ENCODE data around the gene VPS13D.

VPS13D gene

DNA sequence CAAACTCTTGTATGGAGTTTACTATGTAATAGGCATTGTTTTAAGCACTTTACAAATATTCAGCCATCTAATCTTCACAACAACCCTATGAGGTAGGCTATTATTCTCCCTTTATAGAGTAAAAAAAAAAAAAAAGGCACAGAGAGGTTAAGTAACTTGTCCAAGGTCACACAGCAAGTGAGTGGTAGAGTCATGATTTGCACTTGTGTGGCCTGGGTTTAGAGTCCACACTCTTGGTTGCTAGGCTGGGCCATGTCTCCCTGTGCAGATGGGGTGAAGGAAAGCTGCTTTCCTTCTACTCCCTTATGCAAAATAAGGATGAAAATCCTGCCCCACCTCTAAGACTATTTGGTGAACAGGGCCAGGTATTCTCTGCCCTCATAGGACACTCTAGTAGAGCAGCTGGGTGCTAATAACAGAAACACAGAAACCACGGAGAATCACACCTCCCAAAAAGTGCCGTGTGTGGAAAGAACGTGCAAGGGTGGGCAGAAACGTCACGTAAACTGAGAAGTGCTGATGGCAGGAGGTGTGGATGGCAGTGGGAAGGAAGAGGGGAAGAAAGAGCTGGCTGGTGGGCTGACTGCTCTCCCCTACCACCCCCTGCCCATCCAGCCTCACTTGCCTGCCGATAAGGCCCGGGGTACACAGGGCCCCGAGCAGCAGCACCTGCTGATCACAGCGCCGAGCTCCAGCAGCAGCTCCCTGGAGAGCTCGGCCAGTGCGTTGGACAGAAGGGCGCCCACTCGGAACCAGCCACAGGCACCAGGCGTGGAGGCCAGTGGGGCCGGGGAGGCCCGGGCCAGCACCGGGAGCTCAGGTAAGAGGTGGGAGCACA lies 28.3 kb upstream of the VPS13D start:
- Histone ChIP-seq H2AFZ (ENCODE audit: low read depth, low read length) (no peak overlapping the region), H3K4me1 (ENCODE audit: insufficient read depth, low read length) (no peaks in the 10 kb centered on the region), H3K79me2 (ENCODE audit: insufficient read depth, low read length) (no peaks in the 10 kb centered on the region), H3K27me3 (ENCODE audit: insufficient read depth, low read length, poor library complexity) (no peaks in the 10 kb centered on the region), H3K36me3 (ENCODE audit: insufficient read depth, low read length) (no peaks in the 10 kb centered on the region), H3K9me3 (ENCODE audit: insufficient read depth, low read length, severe bottlenecking) (no peaks in the 10 kb centered on the region), H3K4me2 (ENCODE audit: insufficient read depth, low read length) (no peak overlapping the region), H3K27ac (ENCODE audit: low read length) (no peak overlapping the region), H3K4me3 (ENCODE audit: low read depth in 1 of 2, low read length in 2 of 2) (no peak overlapping the region), H4K20me1 (ENCODE audit: insufficient read depth, low read length) (no peaks in the 10 kb centered on the region), H3K9ac (ENCODE audit: low read depth, low read length) (no peak overlapping the region)
- no peak for ATAC-seq (ENCODE audit: insufficient read depth, low read depth)
- TF ChIP-seq, protein P1, sequence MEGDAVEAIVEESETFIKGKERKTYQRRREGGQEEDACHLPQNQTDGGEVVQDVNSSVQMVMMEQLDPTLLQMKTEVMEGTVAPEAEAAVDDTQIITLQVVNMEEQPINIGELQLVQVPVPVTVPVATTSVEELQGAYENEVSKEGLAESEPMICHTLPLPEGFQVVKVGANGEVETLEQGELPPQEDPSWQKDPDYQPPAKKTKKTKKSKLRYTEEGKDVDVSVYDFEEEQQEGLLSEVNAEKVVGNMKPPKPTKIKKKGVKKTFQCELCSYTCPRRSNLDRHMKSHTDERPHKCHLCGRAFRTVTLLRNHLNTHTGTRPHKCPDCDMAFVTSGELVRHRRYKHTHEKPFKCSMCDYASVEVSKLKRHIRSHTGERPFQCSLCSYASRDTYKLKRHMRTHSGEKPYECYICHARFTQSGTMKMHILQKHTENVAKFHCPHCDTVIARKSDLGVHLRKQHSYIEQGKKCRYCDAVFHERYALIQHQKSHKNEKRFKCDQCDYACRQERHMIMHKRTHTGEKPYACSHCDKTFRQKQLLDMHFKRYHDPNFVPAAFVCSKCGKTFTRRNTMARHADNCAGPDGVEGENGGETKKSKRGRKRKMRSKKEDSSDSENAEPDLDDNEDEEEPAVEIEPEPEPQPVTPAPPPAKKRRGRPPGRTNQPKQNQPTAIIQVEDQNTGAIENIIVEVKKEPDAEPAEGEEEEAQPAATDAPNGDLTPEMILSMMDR (IDR thresholded peaks at IDR 0.05; ENCODE audit: borderline replicate concordance, extremely low read depth, low read length, poor library complexity, severe bottlenecking) = no peak
- TF ChIP-seq EZH2 (IDR thresholded peaks at IDR 0.05; ENCODE audit: borderline replicate concordance, low read depth, low read length, severe bottlenecking) = no peak
- no peak for DNase-seq

GRCh38 chr1:12202190-12202497 lies 27.7 kb upstream of the VPS13D start:
- no peak overlapping the region for H2AFZ ChIP-seq (ENCODE audit: low read depth, low read length)
- H3K27me3 ChIP-seq (ENCODE audit: insufficient read depth, low read length, poor library complexity) = no peaks in the 10 kb centered on the region
- DNase-seq (no peak), ATAC-seq (ENCODE audit: insufficient read depth, low read depth) (no peak)
- H3K79me2 ChIP-seq (ENCODE audit: insufficient read depth, low read length) = no peaks in the 10 kb centered on the region
- no peak overlapping the region for H3K9ac ChIP-seq (ENCODE audit: low read depth, low read length)
- no peaks in the 10 kb centered on the region for H4K20me1 ChIP-seq (ENCODE audit: insufficient read depth, low read length)
- no peak overlapping the region for H3K4me3 ChIP-seq (ENCODE audit: low read depth in 1 of 2, low read length in 2 of 2)
- TF ChIP-seq, protein P1 (IDR thresholded peaks at IDR 0.05; ENCODE audit: borderline replicate concordance, extremely low read depth, low read length, poor library complexity, severe bottlenecking) = no peak
- no peak for TF ChIP-seq EZH2 (IDR thresholded peaks at IDR 0.05; ENCODE audit: borderline replicate concordance, low read depth, low read length, severe bottlenecking)
- H3K4me1 ChIP-seq (ENCODE audit: insufficient read depth, low read length) = no peaks in the 10 kb centered on the region
- H3K4me2 ChIP-seq (ENCODE audit: insufficient read depth, low read length) = no peak overlapping the region
- H3K27ac ChIP-seq (ENCODE audit: low read length) = no peak overlapping the region
- H3K9me3 ChIP-seq (ENCODE audit: insufficient read depth, low read length, severe bottlenecking) = no peaks in the 10 kb centered on the region
- H3K36me3 ChIP-seq (ENCODE audit: insufficient read depth, low read length) = no peaks in the 10 kb centered on the region

DNA sequence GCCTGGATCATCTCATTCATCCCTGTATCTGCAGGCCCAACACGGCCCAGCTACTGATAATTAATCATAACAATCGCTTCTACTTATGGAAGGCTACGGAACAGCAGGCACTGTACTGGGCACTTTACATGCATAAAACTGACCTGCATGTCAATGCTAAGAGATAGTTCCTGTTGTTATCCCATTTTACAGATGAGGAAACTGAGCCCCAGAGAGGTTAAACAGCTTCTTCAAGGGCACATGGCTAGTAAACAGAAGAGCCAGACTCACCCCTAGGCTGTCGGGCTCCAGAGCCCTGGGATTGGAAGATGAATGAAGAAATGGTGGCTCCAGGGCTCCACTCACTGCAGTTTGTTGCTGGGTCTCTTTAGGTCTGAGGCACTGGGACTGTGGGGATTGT lies 27.3 kb upstream of the VPS13D start:
- Histone ChIP-seq H3K4me1 (ENCODE audit: insufficient read depth, low read length) (no peaks in the 10 kb centered on the region), H3K9ac (ENCODE audit: low read depth, low read length) (no peak overlapping the region), H3K4me2 (ENCODE audit: insufficient read depth, low read length) (no peak overlapping the region), H2AFZ (ENCODE audit: low read depth, low read length) (no peak overlapping the region), H3K79me2 (ENCODE audit: insufficient read depth, low read length) (no peaks in the 10 kb centered on the region), H3K4me3 (ENCODE audit: low read depth in 1 of 2, low read length in 2 of 2) (no peak overlapping the region), H3K27ac (ENCODE audit: low read length) (no peak overlapping the region), H3K36me3 (ENCODE audit: insufficient read depth, low read length) (no peaks in the 10 kb centered on the region), H3K27me3 (ENCODE audit: insufficient read depth, low read length, poor library complexity) (no peaks in the 10 kb centered on the region), H3K9me3 (ENCODE audit: insufficient read depth, low read length, severe bottlenecking) (no peaks in the 10 kb centered on the region), H4K20me1 (ENCODE audit: insufficient read depth, low read length) (no peaks in the 10 kb centered on the region)
- no peak for DNase-seq
- no peak for ATAC-seq (ENCODE audit: insufficient read depth, low read depth)
- TF ChIP-seq EZH2 (IDR thresholded peaks at IDR 0.05; ENCODE audit: borderline replicate concordance, low read depth, low read length, severe bottlenecking) = no peak
- TF ChIP-seq, protein P1 (IDR thresholded peaks at IDR 0.05; ENCODE audit: borderline replicate concordance, extremely low read depth, low read length, poor library complexity, severe bottlenecking) = no peak
